Measurements from ENCODE around the gene ADGRB2. TPM values are rescaled to one million over a fixed set of nuclear protein-coding genes. Genes with fewer than 3 reads are reported as not detected.
A peak's percentile ranks its signal among the peaks of the same experiment; 100 is the strongest.

Gene ADGRB2
- total RNA-seq, 2 experiments from 2014 or later, result 0.39 to 0.71 TPM

DNA sequence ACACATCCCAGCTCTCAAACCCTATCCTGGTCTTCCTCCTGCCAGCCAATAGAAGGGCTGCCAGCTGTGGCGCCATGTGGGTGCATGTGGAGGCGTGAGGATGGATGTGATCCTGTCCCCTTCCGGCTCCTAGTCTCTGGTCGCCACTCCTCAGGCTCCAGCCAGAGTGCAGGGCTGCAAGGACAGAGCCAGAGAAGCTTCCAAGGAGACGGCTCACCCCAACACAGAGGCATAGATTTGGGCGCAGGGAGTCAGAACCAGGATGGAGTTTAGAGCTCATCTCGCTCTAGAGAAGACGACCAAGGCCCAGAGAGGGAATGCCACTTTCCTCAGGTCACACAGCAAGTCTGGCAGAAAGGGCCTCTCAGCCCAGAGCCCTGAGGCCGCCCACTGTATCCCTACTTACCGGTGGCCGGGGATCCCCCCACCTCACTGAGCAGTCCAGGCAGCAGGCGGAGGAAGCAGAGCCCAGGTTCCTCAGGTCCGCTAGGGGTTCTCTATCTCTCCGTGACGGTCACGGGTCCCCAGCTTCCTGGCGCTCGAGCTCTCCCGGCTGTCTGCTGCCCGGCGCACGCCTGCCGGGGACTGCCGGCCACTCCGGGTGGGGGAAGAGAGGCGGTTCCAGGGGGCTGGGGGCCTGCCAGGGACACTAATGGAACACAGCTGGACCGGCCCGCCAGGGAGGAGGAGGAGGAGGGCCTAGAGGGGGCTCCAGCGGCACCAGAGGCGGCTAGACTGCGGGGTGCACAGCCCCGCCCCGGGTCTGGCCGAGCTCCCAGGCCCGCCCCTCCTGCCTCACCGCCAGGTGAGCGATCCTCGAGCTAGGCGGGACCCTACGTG, 60.5 kb downstream of the ADGRB2 start, which contains the start of gene COL16A1:
COL16A1 (minus strand) TSS at position 587 of the 840 bp plus-strand sequence. CDS start 1,824 bp downstream, outside the sequence.
- H3K36me3 Mint-ChIP-seq (ENCODE audit: low read depth), result no peaks in the 10 kb centered on the region
- ATAC-seq (ENCODE audit: poor library complexity), result no peak
- Histone ChIP-seq H3K27ac (ENCODE audit: low read depth in 1 of 2, low read length in 2 of 2) (no peak within 1 kb of the TSS), H3K9me3 (ENCODE audit: control insufficient read depth in 1 of 2, insufficient read depth in 1 of 2, low read length in 2 of 2) (no peaks in the 10 kb centered on the region), H3K4me1 (ENCODE audit: insufficient read depth, low read length) (peaks cover 46% of the 10 kb centered on the region), H3K27me3 (ENCODE audit: control insufficient read depth in 1 of 2, insufficient read depth in 2 of 2, low read length in 2 of 2) (peaks cover 23 to 26% of the 10 kb centered on the region in 2 experiments), H3K36me3 (ENCODE audit: insufficient read depth, low read length) (no peaks in the 10 kb centered on the region), H3K4me3 (ENCODE audit: low read length) (no peak within 1 kb of the TSS)
- H3K27me3 Mint-ChIP-seq, result peaks cover 57% of the 10 kb centered on the region
- no peak within 1 kb of the TSS for H3K4me3 Mint-ChIP-seq
- intact Hi-C loops (cut with DNase I, micrococcal nuclease), result no loop called here
- H3K9me3 Mint-ChIP-seq, result no peaks in the 10 kb centered on the region
- peaks cover 42% of the 10 kb centered on the region for H3K4me1 Mint-ChIP-seq (ENCODE audit: low read depth)
- no peak within 1 kb of the TSS for H3K27ac Mint-ChIP-seq
- CTCF ChIA-PET, result interaction anchor here (1.9 kb wide), 1 partner anchor 11 kb away, joined by 7 read pairs; no protein-coding TSS in a partner anchor
- DNase-seq, result no peak
- TF ChIP-seq, protein P1, sequence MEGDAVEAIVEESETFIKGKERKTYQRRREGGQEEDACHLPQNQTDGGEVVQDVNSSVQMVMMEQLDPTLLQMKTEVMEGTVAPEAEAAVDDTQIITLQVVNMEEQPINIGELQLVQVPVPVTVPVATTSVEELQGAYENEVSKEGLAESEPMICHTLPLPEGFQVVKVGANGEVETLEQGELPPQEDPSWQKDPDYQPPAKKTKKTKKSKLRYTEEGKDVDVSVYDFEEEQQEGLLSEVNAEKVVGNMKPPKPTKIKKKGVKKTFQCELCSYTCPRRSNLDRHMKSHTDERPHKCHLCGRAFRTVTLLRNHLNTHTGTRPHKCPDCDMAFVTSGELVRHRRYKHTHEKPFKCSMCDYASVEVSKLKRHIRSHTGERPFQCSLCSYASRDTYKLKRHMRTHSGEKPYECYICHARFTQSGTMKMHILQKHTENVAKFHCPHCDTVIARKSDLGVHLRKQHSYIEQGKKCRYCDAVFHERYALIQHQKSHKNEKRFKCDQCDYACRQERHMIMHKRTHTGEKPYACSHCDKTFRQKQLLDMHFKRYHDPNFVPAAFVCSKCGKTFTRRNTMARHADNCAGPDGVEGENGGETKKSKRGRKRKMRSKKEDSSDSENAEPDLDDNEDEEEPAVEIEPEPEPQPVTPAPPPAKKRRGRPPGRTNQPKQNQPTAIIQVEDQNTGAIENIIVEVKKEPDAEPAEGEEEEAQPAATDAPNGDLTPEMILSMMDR (IDR thresholded peaks at IDR 0.05), result no peak
- POLR2A ChIA-PET, result interaction anchor here (0.6 kb wide), 1 partner anchor 59 kb away, joined by 3 read pairs; no protein-coding TSS in a partner anchor

DNA sequence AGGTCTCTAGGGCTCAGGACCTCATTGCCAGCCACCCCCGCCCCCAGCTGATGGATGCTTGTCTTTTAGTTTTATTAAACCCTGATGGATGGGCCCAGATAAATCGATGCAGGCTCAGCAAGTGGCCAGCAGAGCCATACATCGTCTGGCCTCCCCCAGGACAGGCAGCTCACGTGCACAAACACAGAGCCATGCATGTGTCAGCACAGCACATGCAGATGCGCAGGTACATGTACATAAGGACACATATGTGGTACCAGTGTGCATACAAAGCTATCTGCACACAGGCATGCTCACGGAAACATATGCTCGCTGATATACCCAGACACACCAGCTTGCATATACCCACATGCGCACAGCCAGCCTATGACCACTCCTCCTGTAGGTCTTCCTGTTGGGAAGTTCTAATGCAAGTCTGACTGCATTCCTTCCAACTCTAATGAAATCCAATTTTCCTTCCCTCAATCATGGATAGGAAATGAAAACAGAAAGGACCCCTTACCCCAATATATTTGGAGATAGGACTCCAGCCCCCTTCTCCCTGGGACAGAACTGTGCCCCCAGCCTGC, 61.2 kb downstream of the ADGRB2 start:
- Mint-ChIP-seq H3K4me1 (ENCODE audit: low read depth) (peaks cover 42% of the 10 kb centered on the region), H3K36me3 (ENCODE audit: low read depth) (no peaks in the 10 kb centered on the region), H3K27me3 (peaks cover 52% of the 10 kb centered on the region), H3K27ac (no peak overlapping the region), H3K9me3 (no peaks in the 10 kb centered on the region), H3K4me3 (no peak overlapping the region)
- Histone ChIP-seq H3K4me3 (ENCODE audit: low read length) (no peak overlapping the region), H3K27ac (ENCODE audit: low read depth in 1 of 2, low read length in 2 of 2) (no peak overlapping the region), H3K36me3 (ENCODE audit: insufficient read depth, low read length) (no peaks in the 10 kb centered on the region), H3K4me1 (ENCODE audit: insufficient read depth, low read length) (peaks cover 49% of the 10 kb centered on the region), H3K27me3 (ENCODE audit: control insufficient read depth in 1 of 2, insufficient read depth in 2 of 2, low read length in 2 of 2) (peaks cover 22 to 23% of the 10 kb centered on the region in 2 experiments), H3K9me3 (ENCODE audit: control insufficient read depth in 1 of 2, insufficient read depth in 1 of 2, low read length in 2 of 2) (no peaks in the 10 kb centered on the region)
- CTCF ChIA-PET, result no interaction called here
- POLR2A ChIA-PET, result no interaction called here
- ATAC-seq (ENCODE audit: poor library complexity) (no peak), DNase-seq (no peak)
- TF ChIP-seq, protein P1 (IDR thresholded peaks at IDR 0.05), result no peak
- intact Hi-C loops (cut with DNase I, micrococcal nuclease), result no loop called here

DNA sequence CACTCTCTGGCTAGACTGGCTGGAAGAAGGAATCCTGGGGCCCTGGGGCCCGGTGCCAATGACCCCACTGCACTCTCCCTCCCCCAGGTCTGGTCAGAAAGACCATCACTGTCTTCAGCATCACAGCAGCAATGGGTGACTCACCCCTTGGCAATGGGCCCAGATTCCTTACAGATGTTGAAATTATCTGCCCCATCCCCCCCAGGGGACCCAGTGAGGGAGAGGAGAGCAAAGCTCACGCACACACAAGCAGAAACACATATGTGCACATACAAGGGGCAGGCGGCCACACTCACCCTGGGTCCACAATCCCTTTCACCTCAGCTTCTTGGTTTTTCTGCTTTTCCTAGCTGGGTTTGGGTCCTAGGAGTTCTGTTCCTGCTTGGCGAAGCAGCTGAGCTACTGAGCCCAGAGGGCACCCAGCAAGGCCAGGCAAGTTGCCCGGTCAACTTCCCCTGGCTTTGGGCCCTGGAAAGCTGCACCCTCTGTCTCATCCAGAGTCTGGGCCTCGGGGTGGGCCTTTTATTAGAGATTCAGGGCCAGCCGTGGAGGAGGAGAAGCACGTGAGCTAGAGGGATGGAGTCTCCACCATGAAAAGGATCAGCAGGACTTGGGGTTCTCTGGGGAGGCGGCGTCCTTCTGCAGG, 62.9 kb downstream of the ADGRB2 start:
- no peaks in the 10 kb centered on the region for H3K36me3 ChIP-seq (ENCODE audit: insufficient read depth, low read length)
- H3K4me3 ChIP-seq (ENCODE audit: low read length), result no peak overlapping the region
- intact Hi-C loops (cut with DNase I, micrococcal nuclease), result no loop called here
- Mint-ChIP-seq H3K27me3 (peaks cover 47% of the 10 kb centered on the region), H3K36me3 (ENCODE audit: low read depth) (no peaks in the 10 kb centered on the region), H3K9me3 (no peaks in the 10 kb centered on the region), H3K27ac (no peak overlapping the region), H3K4me1 (ENCODE audit: low read depth) (peaks cover 37% of the 10 kb centered on the region), H3K4me3 (no peak overlapping the region)
- ChIA-PET CTCF (no interaction called here), POLR2A (no interaction called here)
- ATAC-seq (ENCODE audit: poor library complexity), result no peak
- DNase-seq, result peak in 9 of 14 experiments; percentile 9 to 59 (median 22)
- TF ChIP-seq, protein P1 (IDR thresholded peaks at IDR 0.05), result no peak
- peaks cover 46% of the 10 kb centered on the region for H3K4me1 ChIP-seq (ENCODE audit: insufficient read depth, low read length)
- no peaks in the 10 kb centered on the region for H3K9me3 ChIP-seq (ENCODE audit: control insufficient read depth in 1 of 2, insufficient read depth in 1 of 2, low read length in 2 of 2)
- no peak overlapping the region for H3K27ac ChIP-seq (ENCODE audit: low read depth in 1 of 2, low read length in 2 of 2)
- peaks cover 22 to 23% of the 10 kb centered on the region in 2 experiments for H3K27me3 ChIP-seq (ENCODE audit: control insufficient read depth in 1 of 2, insufficient read depth in 2 of 2, low read length in 2 of 2)

Measured in CD4-positive, alpha-beta T cell (primary cell).